ENCODE results near the gene DNTTIP2. TPM values are rescaled to one million over a fixed set of nuclear protein-coding genes. Genes with fewer than 3 reads are reported as not detected.

DNTTIP2 gene
- total RNA-seq, 1 experiment from 2014 or later = 66.1 TPM

- BruUV-seq (replicated peaks) = no TSS peak
- H3K9me2 ChIP-seq (ENCODE audit: insufficient read depth) = no peaks in the 10 kb centered on the region
- ChIA-PET RAD21 (ENCODE audit: low non-redundant PET in 1 of 2, low total read pairs in 2 of 2, uncharacterized antibody in 2 of 2, unreplicated experiment in 2 of 2) (no interaction called here), CTCF (no interaction called here), POLR2A (no interaction called here)
- no peak overlapping the region for H3K27ac ChIP-seq (ENCODE audit: low read depth, low read length)
- H3K36me3 ChIP-seq (ENCODE audit: control insufficient read depth in 1 of 2, insufficient read depth in 2 of 2, low read length in 2 of 2) = peaks cover 12 to 16% of the 10 kb centered on the region in 2 experiments
- peaks cover 7% of the 10 kb centered on the region; the same call in 1 of the 2 replicates for H4K20me1 ChIP-seq (ENCODE audit: insufficient read depth)
- no peak overlapping the region for H2AFZ ChIP-seq (ENCODE audit: low read depth, low read length, poor library complexity, severe bottlenecking)
- DNase-seq (ENCODE audit: low read depth, low spot score) = no peak
- no peak for ATAC-seq
- no peak overlapping the region for H3K9ac ChIP-seq (ENCODE audit: low read length)
- peaks cover 12 to 17% of the 10 kb centered on the region in 2 experiments for H3K4me1 ChIP-seq (ENCODE audit: control insufficient read depth in 1 of 2, insufficient read depth in 2 of 2, low read length in 2 of 2)
- no peaks in the 10 kb centered on the region for H3K9me3 ChIP-seq (ENCODE audit: control insufficient read depth in 1 of 2, insufficient read depth in 1 of 2, low read depth in 1 of 2, low read length in 2 of 2)
- no peak for TF ChIP-seq ELF1 (IDR thresholded peaks at IDR 0.05; ENCODE audit: borderline replicate concordance, low read depth)
- TF ChIP-seq, protein P1, sequence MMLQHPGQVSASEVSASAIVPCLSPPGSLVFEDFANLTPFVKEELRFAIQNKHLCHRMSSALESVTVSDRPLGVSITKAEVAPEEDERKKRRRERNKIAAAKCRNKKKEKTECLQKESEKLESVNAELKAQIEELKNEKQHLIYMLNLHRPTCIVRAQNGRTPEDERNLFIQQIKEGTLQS (IDR thresholded peaks at IDR 0.05) = no peak
- TF ChIP-seq EZH2phosphoT487 (IDR thresholded peaks at IDR 0.05; ENCODE audit: borderline replicate concordance) = no peak
- TF ChIP-seq EZH2 (IDR thresholded peaks at IDR 0.05) = no peak
- TF ChIP-seq ZBTB33 (IDR thresholded peaks at IDR 0.05; ENCODE audit: extremely low read depth, insufficient replicate concordance, low read length) = no peak
- no peak for TF ChIP-seq SP1 (IDR thresholded peaks at IDR 0.05; ENCODE audit: low read depth)
- TF ChIP-seq CEBPB (IDR thresholded peaks at IDR 0.05; ENCODE audit: low read depth) = no peak
- no peak for TF ChIP-seq RAD21 (IDR thresholded peaks at IDR 0.05; ENCODE audit: low read depth)
- no peak for TF ChIP-seq TCF7L2 (IDR thresholded peaks at IDR 0.05; ENCODE audit: borderline replicate concordance, extremely low read depth, insufficient read depth, insufficient read length)
- no peak for TF ChIP-seq REST (IDR thresholded peaks at IDR 0.05; ENCODE audit: low read depth)
- no peaks in the 10 kb centered on the region for H3K27me3 ChIP-seq (ENCODE audit: insufficient read depth, low read length)
- no peak overlapping the region for H3K4me2 ChIP-seq (ENCODE audit: low read length)
- no peak overlapping the region for H3K4me3 ChIP-seq (replicated peaks in 1 of 2; ENCODE audit: low read depth in 1 of 2, low read length in 2 of 2)
- H3K79me2 ChIP-seq (ENCODE audit: insufficient read depth, low read length) = peaks cover 33% of the 10 kb centered on the region
- intact Hi-C loops (cut with micrococcal nuclease) = no loop called here
Observed at GRCh38 chr1:93880731-93881130, 1.7 kb upstream of the DNTTIP2 start.

All from HCT116 (cell line).